IPS-18a (cell line): ENCODE measurements around the gene SH2D1B.

Experiments
- H3K27ac ChIP-seq: one replicate; pipeline ENCODE4 v1.5.1; 2013; ENCODE audit warnings: low read length
- H3K27me3 ChIP-seq: one replicate; pipeline ENCODE4 v1.6.1; 2013; ENCODE audit warnings: mild to moderate bottlenecking, low read length; ENCODE audit not compliant: control insufficient read depth, insufficient read depth
- H3K36me3 ChIP-seq: one replicate; pipeline ENCODE4 v1.6.1; 2013; ENCODE audit warnings: low read depth, low read length; ENCODE audit not compliant: control insufficient read depth
- H3K4me1 ChIP-seq: one replicate; pipeline ENCODE4 v1.6.1; 2013; ENCODE audit warnings: low read depth, low read length; ENCODE audit not compliant: control insufficient read depth
- H3K4me3 ChIP-seq: one replicate; pipeline ENCODE4 v1.5.1; 2013; ENCODE audit warnings: low read length
- H3K9ac ChIP-seq: one replicate; pipeline ENCODE4 v1.6.1; 2013; ENCODE audit warnings: mild to moderate bottlenecking, low read length, moderate library complexity
- H3K9me3 ChIP-seq: one replicate; pipeline ENCODE4 v1.6.1; 2013; ENCODE audit warnings: low read depth, low read length; ENCODE audit not compliant: control insufficient read depth

The SH2D1B gene

GRCh38 chr1:162375463-162375862 is 36.5 kb downstream of the SH2D1B start:
- H3K9me3 ChIP-seq: no peaks in the 10 kb centered on the region
- H3K4me3 ChIP-seq: no peak overlapping the region
- H3K9ac ChIP-seq: no peak overlapping the region
- no peak overlapping the region for H3K27ac ChIP-seq
- H3K36me3 ChIP-seq: no peaks in the 10 kb centered on the region
- no peaks in the 10 kb centered on the region for H3K4me1 ChIP-seq
- H3K27me3 ChIP-seq: no peaks in the 10 kb centered on the region

- Histone ChIP-seq H3K27ac (no peak overlapping the region), H3K9me3 (no peaks in the 10 kb centered on the region), H3K4me1 (no peaks in the 10 kb centered on the region), H3K9ac (no peak overlapping the region), H3K36me3 (no peaks in the 10 kb centered on the region), H3K4me3 (no peak overlapping the region), H3K27me3 (no peaks in the 10 kb centered on the region)
Observed at GRCh38 chr1:162374406-162374805, 37.5 kb downstream of the SH2D1B start.

- Histone ChIP-seq H3K9ac (no peak overlapping the region), H3K36me3 (no peaks in the 10 kb centered on the region), H3K4me3 (no peak overlapping the region), H3K27ac (no peak overlapping the region), H3K4me1 (no peaks in the 10 kb centered on the region), H3K27me3 (no peaks in the 10 kb centered on the region), H3K9me3 (no peaks in the 10 kb centered on the region)
Observed at GRCh38 chr1:162373541-162374260, 38.2 kb downstream of the SH2D1B start.

GRCh38 chr1:162373072-162373427 is 38.9 kb downstream of the SH2D1B start:
- Histone ChIP-seq H3K27ac (no peak overlapping the region), H3K9ac (no peak overlapping the region), H3K9me3 (no peaks in the 10 kb centered on the region), H3K27me3 (no peaks in the 10 kb centered on the region), H3K4me1 (no peaks in the 10 kb centered on the region), H3K36me3 (no peaks in the 10 kb centered on the region), H3K4me3 (no peak overlapping the region)

- H3K9ac ChIP-seq: no peak overlapping the region
- no peaks in the 10 kb centered on the region for H3K4me1 ChIP-seq
- no peak overlapping the region for H3K27ac ChIP-seq
- H3K9me3 ChIP-seq: no peaks in the 10 kb centered on the region
- H3K4me3 ChIP-seq: no peak overlapping the region
- H3K27me3 ChIP-seq: no peaks in the 10 kb centered on the region
- H3K36me3 ChIP-seq: no peaks in the 10 kb centered on the region
Observed at GRCh38 chr1:162372159-162373071, 39.5 kb downstream of the SH2D1B start.

GRCh38 chr1:162371611-162372010 is 40.3 kb downstream of the SH2D1B start:
- Histone ChIP-seq H3K27me3 (no peaks in the 10 kb centered on the region), H3K9ac (no peak overlapping the region), H3K36me3 (no peaks in the 10 kb centered on the region), H3K27ac (no peak overlapping the region), H3K4me3 (no peak overlapping the region), H3K4me1 (no peaks in the 10 kb centered on the region), H3K9me3 (no peaks in the 10 kb centered on the region)

GRCh38 chr1:162370721-162371120 is 41.2 kb downstream of the SH2D1B start:
- Histone ChIP-seq H3K27me3 (no peaks in the 10 kb centered on the region), H3K36me3 (no peaks in the 10 kb centered on the region), H3K4me1 (no peaks in the 10 kb centered on the region), H3K9me3 (no peaks in the 10 kb centered on the region), H3K27ac (no peak overlapping the region), H3K4me3 (no peak overlapping the region), H3K9ac (no peak overlapping the region)

- Histone ChIP-seq H3K27me3 (no peaks in the 10 kb centered on the region), H3K4me3 (no peak overlapping the region), H3K36me3 (no peaks in the 10 kb centered on the region), H3K9me3 (no peaks in the 10 kb centered on the region), H3K27ac (no peak overlapping the region), H3K4me1 (no peaks in the 10 kb centered on the region), H3K9ac (no peak overlapping the region)
Observed at GRCh38 chr1:162370161-162370560, 41.8 kb downstream of the SH2D1B start.

GRCh38 chr1:162369571-162369970 is 42.4 kb downstream of the SH2D1B start:
- no peaks in the 10 kb centered on the region for H3K9me3 ChIP-seq
- no peaks in the 10 kb centered on the region for H3K4me1 ChIP-seq
- H3K36me3 ChIP-seq: no peaks in the 10 kb centered on the region
- H3K27ac ChIP-seq: no peak overlapping the region
- H3K9ac ChIP-seq: no peak overlapping the region
- H3K27me3 ChIP-seq: no peaks in the 10 kb centered on the region
- H3K4me3 ChIP-seq: no peak overlapping the region

- Histone ChIP-seq H3K9ac (no peak overlapping the region), H3K27me3 (no peaks in the 10 kb centered on the region), H3K36me3 (no peaks in the 10 kb centered on the region), H3K27ac (no peak overlapping the region), H3K4me3 (no peak overlapping the region), H3K9me3 (no peaks in the 10 kb centered on the region), H3K4me1 (no peaks in the 10 kb centered on the region)
Observed at GRCh38 chr1:162368451-162368850, 43.5 kb downstream of the SH2D1B start.

- Histone ChIP-seq H3K36me3 (no peaks in the 10 kb centered on the region), H3K9me3 (no peaks in the 10 kb centered on the region), H3K27ac (no peak overlapping the region), H3K4me3 (no peak overlapping the region), H3K9ac (no peak overlapping the region), H3K27me3 (no peaks in the 10 kb centered on the region), H3K4me1 (no peaks in the 10 kb centered on the region)
Observed at GRCh38 chr1:162367772-162368171, 44.2 kb downstream of the SH2D1B start.

- Histone ChIP-seq H3K27ac (no peak overlapping the region), H3K9me3 (no peaks in the 10 kb centered on the region), H3K36me3 (no peaks in the 10 kb centered on the region), H3K27me3 (no peaks in the 10 kb centered on the region), H3K4me1 (no peaks in the 10 kb centered on the region), H3K9ac (no peak overlapping the region), H3K4me3 (no peak overlapping the region)
Observed at GRCh38 chr1:162367073-162367472, 44.9 kb downstream of the SH2D1B start.
